ENCODE results near the gene JADE2. TPM values are rescaled to one million over a fixed set of nuclear protein-coding genes. Genes with fewer than 3 reads are reported as not detected.

The JADE2 gene
- total RNA-seq, 1 donor from 2014 or later, result 13.5 TPM

DNA sequence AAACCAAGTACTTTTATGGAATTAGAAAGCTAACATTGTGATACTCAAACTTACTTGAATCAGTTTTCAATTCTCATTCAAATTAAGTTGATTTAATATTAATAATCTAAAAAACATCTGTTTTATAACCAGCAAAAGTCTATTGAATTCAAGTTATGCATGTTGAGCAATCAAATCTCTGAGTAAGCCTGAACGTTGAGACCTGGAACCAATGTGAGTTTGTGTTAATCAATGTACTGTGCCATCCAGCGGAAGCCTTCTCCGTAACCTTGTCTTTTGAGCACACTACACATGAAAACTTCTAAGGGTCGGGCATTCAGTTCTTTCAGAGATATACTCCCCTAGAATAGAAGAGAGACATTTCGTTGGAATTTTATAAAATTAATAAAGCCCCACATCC, 81.3 kb downstream of the JADE2 start:
- no peak for DNase-seq (ENCODE audit: low read depth)
- Histone ChIP-seq H3K36me3 (ENCODE audit: control insufficient read depth, insufficient read depth, low read length) (peaks cover 1% of the 10 kb centered on the region), H3K27me3 (ENCODE audit: control insufficient read depth, insufficient read depth, low read length) (no peaks in the 10 kb centered on the region), H3K4me3 (ENCODE audit: low read depth, low read length) (no peak overlapping the region)
- TF ChIP-seq, protein P1, sequence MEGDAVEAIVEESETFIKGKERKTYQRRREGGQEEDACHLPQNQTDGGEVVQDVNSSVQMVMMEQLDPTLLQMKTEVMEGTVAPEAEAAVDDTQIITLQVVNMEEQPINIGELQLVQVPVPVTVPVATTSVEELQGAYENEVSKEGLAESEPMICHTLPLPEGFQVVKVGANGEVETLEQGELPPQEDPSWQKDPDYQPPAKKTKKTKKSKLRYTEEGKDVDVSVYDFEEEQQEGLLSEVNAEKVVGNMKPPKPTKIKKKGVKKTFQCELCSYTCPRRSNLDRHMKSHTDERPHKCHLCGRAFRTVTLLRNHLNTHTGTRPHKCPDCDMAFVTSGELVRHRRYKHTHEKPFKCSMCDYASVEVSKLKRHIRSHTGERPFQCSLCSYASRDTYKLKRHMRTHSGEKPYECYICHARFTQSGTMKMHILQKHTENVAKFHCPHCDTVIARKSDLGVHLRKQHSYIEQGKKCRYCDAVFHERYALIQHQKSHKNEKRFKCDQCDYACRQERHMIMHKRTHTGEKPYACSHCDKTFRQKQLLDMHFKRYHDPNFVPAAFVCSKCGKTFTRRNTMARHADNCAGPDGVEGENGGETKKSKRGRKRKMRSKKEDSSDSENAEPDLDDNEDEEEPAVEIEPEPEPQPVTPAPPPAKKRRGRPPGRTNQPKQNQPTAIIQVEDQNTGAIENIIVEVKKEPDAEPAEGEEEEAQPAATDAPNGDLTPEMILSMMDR (IDR thresholded peaks at IDR 0.05; ENCODE audit: insufficient read depth, low read length, poor library complexity, severe bottlenecking), result no peak

DNA sequence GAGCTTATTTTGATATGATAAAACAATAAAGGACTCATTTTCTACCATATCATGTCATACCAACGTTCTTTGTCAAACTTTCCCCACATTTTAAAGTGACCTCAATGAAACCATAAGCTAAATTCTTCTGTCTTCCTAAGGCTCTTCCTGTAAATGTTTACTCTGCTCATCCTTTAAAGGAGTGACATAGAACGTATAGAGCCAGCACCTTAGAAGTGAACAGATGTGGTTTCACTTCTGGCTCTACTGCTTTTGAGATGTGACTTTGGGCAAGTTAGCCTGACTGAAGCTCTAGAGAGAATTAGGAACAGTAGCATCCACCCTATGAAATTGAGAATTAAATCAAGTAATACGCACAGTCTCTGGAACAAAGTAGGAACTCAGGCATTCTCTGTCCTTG, 83.1 kb downstream of the JADE2 start:
- TF ChIP-seq, protein P1 (IDR thresholded peaks at IDR 0.05; ENCODE audit: insufficient read depth, low read length, poor library complexity, severe bottlenecking), result no peak
- H3K36me3 ChIP-seq (ENCODE audit: control insufficient read depth, insufficient read depth, low read length), result peaks cover 1% of the 10 kb centered on the region

DNA sequence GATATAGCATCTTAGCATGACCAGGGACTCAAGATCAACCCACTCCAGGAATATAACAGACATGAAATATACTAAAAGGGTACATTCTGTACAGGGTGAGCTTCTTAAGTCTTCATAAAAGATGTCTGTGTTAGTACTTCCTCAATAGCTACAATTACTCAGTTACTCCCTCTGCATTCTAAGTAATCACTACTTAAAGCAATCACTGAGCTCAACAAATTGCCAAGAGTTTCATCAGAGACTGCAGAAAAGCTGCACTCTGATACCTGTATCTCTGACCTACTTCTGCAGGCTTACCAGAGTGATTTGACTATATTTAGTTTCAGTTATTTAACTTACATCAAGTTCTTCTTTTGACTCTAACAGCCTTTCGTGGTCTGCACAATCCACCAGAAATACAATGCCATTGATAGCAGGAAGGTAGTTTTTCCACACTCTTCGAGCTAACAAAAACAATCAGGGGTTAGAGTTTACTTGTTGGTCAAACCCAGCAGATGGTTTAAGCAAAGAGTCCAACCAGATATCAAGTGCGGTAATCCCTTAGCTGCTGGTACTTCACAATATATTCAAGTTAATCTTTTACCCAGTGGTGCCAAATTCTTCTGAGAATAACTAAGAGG, 83.9 kb downstream of the JADE2 start:
- TF ChIP-seq, protein P1 (IDR thresholded peaks at IDR 0.05; ENCODE audit: insufficient read depth, low read length, poor library complexity, severe bottlenecking), result no peak
- no peak for DNase-seq (ENCODE audit: low read depth)
- H3K27me3 ChIP-seq (ENCODE audit: control insufficient read depth, insufficient read depth, low read length), result no peaks in the 10 kb centered on the region
- no peak overlapping the region for H3K4me3 ChIP-seq (ENCODE audit: low read depth, low read length)
- peaks cover 1% of the 10 kb centered on the region for H3K36me3 ChIP-seq (ENCODE audit: control insufficient read depth, insufficient read depth, low read length)

More for the DNA sequence above, 83.1 kb downstream of the JADE2 start:
- no peak for DNase-seq (ENCODE audit: low read depth)
- Histone ChIP-seq H3K27me3 (ENCODE audit: control insufficient read depth, insufficient read depth, low read length) (no peaks in the 10 kb centered on the region), H3K4me3 (ENCODE audit: low read depth, low read length) (no peak overlapping the region)

DNA sequence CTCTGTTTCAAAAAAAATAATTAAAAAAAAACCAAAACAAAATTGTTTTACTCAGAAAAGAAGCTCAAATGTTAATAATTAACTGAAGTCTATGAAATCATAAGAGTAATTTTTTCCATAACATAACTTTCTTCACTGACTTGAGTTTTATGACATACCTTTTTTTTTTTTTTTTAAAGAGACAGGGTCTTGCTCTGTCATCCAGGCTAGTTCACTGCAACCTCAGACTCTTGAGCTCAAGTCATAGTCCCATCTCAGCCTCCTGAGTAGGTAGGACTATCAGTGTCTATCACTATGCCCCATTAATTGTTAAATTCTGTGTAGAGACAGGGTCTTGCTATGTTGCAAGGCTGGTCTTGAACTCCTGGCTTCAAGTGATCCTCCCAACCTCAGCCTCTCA, 85.3 kb downstream of the JADE2 start:
- Histone ChIP-seq H3K4me3 (ENCODE audit: low read depth, low read length) (no peak overlapping the region), H3K36me3 (ENCODE audit: control insufficient read depth, insufficient read depth, low read length) (peaks cover 1% of the 10 kb centered on the region)
- no peak for DNase-seq (ENCODE audit: low read depth)

DNA sequence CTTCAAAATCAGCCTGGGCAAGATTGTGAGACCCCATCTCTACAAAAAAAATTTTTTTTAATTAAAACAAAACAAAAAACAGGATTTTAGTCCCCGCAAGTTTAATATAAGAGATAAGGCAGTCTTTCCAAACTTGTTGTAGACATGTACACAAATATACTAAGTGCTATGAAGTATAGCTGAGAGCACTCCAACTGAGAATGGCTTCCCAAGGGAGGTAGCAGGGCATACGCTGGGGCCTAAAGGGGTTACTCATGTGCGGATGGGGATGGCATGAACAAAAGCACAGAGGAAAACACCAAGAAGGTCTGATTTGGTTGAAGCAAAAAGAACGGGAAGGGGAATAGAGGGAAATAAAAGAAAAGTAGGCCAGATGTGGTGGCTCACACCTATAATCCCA, 86.0 kb downstream of the JADE2 start:
- Histone ChIP-seq H3K36me3 (ENCODE audit: control insufficient read depth, insufficient read depth, low read length) (peaks cover 1% of the 10 kb centered on the region), H3K27me3 (ENCODE audit: control insufficient read depth, insufficient read depth, low read length) (no peaks in the 10 kb centered on the region), H3K4me3 (ENCODE audit: low read depth, low read length) (no peak overlapping the region)
- TF ChIP-seq, protein P1 (IDR thresholded peaks at IDR 0.05; ENCODE audit: insufficient read depth, low read length, poor library complexity, severe bottlenecking), result no peak
- DNase-seq (ENCODE audit: low read depth), result no peak

More for the DNA sequence above, 85.3 kb downstream of the JADE2 start:
- TF ChIP-seq, protein P1 (IDR thresholded peaks at IDR 0.05; ENCODE audit: insufficient read depth, low read length, poor library complexity, severe bottlenecking), result no peak
- H3K27me3 ChIP-seq (ENCODE audit: control insufficient read depth, insufficient read depth, low read length), result no peaks in the 10 kb centered on the region

Data from kidney epithelial cell (primary cell).